ENCODE results near the gene TOMM40.

- TF ChIP-seq CTCF (CRISPR knock-in tag; IDR thresholded peaks at IDR 0.05), result no peak
- TF ChIP-seq JUN (CRISPR knock-in tag; IDR thresholded peaks at IDR 0.05), result no peak
- no peak for TF ChIP-seq PCBP1 (IDR thresholded peaks at IDR 0.05; ENCODE audit: borderline replicate concordance, low read depth, low read length)
- no peak for TF ChIP-seq HNF4G (IDR thresholded peaks at IDR 0.05; ENCODE audit: borderline replicate concordance, low read depth, low read length)
- no peak for TF ChIP-seq HNF4G (CRISPR knock-in tag; IDR thresholded peaks at IDR 0.05; ENCODE audit: borderline replicate concordance, low read depth)
- no peak for TF ChIP-seq ZNF329 (CRISPR knock-in tag; IDR thresholded peaks at IDR 0.05; ENCODE audit: low read depth)
These were observed 3.9 kb downstream of the TOMM40 start for GRCh38 chr19:44894946-44895345.

Data from HepG2 (cell line).